ENCODE results near the gene LAPTM4A. TPM values are rescaled to one million over a fixed set of nuclear protein-coding genes. Genes with fewer than 3 reads are reported as not detected.
"Not testable (repeated sequence)": the region's sequence is repeated elsewhere in the genome, so short reads cannot be mapped to it uniquely, and the experiment has no call there.

The LAPTM4A gene
- 100 to 1,000 TPM; 432 to 524 (median 444) TPM for polyA plus RNA-seq (ENCODE audit: insufficient read length in 4 of 4)

DNA sequence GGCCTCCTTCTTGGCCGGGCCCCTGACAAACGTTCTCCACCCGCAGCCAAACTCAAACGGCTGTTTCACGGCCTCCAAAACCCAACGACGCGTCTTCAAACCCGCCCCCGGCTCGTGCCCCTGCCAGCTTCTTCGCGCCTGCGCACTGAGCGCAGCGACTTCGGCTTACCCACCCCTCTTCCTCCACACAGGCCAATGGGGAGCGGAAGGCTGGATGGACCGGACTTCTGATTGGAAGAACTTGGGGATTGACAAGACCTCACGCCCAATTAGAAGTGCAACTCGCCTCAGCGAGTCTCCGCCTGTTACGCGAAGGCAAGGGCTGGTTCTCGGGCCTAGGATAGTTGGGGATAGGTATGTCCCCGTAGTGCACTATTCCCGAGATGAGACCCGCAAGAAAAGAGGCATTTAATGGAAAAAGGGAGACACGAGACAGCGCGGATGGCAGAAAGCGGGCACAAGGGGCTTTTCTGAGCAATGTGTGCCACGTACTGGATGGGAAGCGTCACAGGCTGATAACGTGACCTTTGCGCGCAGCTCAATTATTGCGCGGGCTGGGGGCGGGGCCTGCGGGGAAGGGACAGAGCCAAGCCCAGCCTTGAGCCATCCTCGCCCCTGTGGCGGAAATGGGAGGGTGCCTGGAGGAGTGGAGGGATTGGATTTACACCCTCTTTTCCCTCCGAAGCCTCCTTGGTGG, at the start of gene LAPTM4A:
LAPTM4A (minus strand) TSS at position 97 of the 697 bp plus-strand sequence. CDS start 108 bp downstream, outside the sequence.
- DNase-seq (ENCODE audit: low read depth in 4 of 4, low spot score in 2 of 4) = peak; percentile 99 to 100 (median 100)

DNA sequence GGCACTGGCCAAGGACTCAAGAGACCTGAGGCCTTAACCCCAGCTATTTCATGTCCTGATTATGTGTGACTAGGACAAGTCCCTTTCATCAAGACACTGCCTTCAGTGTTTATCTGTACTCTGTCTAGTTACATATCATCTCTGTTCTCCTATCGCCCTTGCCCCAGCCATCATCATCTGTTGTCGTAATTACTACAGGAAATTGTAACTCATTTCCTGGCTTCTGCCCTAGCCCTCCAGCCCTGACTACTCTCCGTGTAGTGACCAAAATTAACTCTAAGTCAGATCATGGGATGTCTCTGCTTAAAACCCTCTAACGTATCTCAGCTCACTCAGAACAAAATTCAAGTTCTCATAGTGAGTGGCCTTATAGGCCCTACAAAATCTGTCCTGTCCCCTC, 49.3 kb upstream of the LAPTM4A start:
- DNase-seq (ENCODE audit: low read depth in 4 of 4, low spot score in 2 of 4) = no peak

DNA sequence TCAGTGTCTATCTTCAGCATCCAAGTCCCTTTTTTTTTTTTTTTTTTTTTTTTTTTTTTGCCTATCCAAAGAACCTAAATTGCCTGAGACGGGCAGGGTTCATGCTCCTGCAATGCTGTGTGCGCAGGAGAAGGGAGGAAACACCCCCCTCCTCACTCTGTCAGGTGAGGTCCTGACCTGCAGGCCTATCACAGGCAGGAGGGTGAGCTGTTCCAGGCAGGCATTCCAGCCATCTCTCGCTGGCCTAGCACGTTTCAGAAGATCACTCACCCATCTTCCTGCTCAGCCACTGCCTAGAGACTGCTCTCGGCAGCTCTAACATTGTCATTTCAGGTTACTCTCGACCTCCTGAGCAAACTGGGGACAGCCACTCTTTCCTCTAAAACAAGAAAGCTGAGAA, 48.4 kb upstream of the LAPTM4A start:
- no peak for DNase-seq (ENCODE audit: low read depth in 4 of 4, low spot score in 2 of 4)

DNA sequence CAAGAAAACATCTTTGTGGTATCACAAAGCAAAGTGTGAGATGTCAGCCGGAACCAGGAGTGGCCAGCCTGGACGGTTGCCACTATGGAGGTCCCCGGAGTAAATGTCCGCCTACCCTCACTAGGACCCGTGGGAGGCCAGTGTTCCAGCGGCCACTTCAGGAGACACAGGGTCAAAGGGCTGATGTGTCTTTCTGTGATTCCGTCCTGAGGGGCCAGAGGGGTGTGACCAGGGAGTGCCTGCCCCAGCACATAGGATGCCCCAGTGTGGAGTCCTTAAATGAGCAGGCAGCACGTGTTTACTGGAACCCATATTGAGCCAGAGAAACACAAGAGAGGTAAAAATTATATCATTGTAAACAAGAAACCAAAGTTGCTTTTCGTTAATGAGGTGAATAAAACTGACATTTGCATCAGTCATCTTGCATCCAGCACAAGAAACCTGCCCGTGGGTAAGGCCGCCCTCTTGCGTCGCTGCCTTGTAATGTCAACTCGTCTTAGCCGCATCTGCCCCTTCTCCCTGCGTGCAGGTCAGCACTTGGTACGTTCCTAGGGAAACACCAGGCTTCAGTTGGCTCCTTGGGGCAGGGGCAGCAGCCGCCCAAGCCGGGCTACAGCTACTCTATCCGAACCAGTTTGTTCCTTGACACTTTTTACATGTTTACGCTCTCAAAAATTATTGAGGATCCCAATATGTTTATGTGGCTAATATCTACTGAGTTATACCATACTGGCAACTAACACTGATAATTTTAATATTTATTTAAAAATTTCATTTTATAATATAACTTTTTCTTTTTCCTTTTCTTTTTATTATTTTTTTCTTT, 46.7 kb upstream of the LAPTM4A start:
- DNase-seq (ENCODE audit: low read depth in 4 of 4, low spot score in 2 of 4) = peak in 3 of 4 donors; percentile 57 to 60 (median 57)

GRCh38 chr2:20095469-20095868, 44.0 kb upstream of the LAPTM4A start:
- DNase-seq (ENCODE audit: low read depth in 4 of 4, low spot score in 2 of 4) = no peak

- no peak for DNase-seq (ENCODE audit: low read depth in 4 of 4, low spot score in 2 of 4)
These were observed 43.5 kb upstream of the LAPTM4A start for GRCh38 chr2:20094955-20095354.

DNA sequence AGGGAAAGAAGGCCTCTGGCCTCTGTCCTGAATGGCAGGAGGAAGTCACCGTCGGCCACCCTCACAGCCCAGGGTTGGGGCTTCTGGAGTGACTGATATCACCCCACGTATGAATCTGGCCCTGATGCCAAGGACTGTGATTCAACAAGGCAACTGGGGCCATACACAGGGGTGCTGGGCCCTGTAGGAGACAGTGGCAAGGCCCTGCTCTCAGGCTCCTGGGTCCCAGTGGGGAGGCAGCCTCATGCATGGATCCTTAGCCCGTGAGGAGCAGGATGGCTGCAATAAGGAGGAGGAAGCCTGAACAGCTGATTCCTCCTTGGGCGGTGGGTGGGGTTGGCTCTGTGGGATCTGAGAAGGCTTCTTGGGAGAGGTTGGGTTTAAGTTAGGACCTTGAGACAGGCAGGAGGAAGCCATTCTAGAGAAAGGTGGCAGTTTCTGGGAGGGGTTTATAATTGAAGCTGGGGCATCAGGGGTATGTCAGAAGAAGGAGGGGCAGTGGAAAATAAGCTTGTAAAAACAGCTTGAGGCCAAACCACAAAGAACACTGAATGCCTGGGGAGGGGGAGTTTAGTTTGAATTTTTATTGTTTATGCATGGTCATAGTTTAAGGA, 42.8 kb upstream of the LAPTM4A start:
- DNase-seq (ENCODE audit: low read depth in 4 of 4, low spot score in 2 of 4) = no peak

- DNase-seq (ENCODE audit: low read depth in 4 of 4, low spot score in 2 of 4) = peak in 2 of 4 donors; percentile 56 to 65
These were observed 42.1 kb upstream of the LAPTM4A start for GRCh38 chr2:20093263-20094141.

GRCh38 chr2:20092901-20093235, 41.4 kb upstream of the LAPTM4A start:
- DNase-seq (ENCODE audit: low read depth in 4 of 4, low spot score in 2 of 4) = no peak

DNA sequence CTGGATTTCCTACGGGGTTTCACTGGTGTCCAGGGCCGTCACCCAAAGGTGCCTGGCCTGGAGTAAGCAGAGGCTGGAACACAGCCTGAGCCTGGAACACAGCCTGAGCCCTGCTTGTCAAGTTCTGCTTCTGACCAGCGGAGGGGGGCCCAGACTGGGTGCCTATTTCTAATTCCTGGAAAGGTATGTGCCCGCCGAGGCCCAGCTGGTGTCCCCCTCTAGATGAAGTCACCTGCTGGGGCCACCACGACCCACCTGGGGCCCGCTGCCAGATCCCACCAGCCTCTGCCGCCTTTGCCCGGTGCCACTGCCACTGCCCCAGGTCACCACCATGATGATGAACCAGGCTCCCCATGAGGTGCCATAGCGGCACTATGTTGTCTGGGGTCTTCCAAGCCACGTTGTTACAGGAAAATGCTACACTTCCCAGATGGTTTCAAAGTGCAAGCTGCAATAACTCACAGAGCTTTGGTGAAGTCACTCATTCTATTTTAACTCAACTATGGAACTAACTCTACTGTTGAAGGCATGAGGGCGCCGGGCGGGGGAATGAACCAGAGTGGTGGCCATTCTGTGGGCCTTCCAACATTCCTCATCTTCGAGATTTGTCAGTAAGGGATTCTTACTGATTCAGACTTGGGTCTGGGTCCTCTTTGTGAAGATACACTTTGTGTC, 40.9 kb upstream of the LAPTM4A start:
- no peak for DNase-seq (ENCODE audit: low read depth in 4 of 4, low spot score in 2 of 4)

GRCh38 chr2:20091305-20091991, 40.0 kb upstream of the LAPTM4A start:
- DNase-seq (ENCODE audit: low read depth in 4 of 4, low spot score in 2 of 4) = no peak

DNA sequence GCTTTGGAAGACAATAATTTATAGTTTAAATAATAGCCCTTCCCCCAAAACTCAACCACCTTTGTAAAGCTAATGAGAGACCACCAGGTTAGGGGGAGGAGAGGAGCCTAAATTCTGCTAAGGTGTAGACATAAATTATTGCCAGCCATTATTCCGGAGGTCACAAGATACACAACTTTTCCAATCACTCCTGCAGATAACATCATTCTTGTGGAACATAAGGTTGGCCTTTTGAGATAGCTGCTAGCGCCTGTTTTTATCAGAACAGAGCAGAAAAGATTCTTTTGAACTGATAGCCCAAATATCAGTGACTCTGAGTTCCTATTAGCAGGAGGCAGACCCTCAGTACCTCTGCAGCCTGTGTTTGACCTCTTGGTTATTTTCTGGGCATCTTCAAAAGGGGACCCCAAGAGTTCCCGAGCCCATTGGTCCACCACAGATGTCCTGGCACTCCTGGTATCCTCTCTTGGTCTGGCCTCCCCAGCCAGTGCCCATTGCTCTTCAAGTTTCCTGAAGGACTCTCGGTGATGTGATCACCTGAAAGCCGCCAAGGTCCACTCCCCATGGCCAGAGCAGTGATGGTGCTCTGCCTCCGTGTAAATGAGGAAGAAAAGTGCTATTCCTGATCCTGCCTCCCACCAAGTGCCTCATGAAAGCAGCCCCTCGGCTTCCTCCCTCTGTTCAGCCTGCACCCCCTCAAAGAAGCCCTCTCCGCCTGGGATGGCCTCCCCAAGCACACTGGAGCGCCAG, 38.5 kb upstream of the LAPTM4A start:
- DNase-seq (ENCODE audit: low read depth in 4 of 4, low spot score in 2 of 4) = no peak

DNA sequence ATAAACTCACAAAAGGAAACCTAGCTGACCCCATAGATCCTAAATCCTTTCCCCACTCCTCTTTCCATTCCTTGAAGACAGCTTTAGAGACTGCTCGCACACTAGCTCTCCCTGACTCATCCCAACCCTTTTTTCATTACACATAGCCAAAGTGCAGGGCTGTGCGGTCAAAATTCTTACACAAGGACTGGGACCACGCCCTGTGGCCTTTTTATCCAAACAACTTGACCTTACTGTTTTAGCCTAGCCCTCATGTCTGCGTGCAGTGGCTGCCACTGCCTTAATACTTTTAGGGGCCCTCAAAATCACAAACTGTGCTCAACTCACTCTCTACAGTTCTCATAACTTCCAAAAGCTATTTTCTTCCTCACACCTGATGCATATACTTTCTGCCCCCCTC, 34.5 kb upstream of the LAPTM4A start:
- DNase-seq (ENCODE audit: low read depth in 4 of 4, low spot score in 2 of 4) = not testable (repeated sequence)

- not testable (repeated sequence) for DNase-seq (ENCODE audit: low read depth in 4 of 4, low spot score in 2 of 4)
These were observed 31.4 kb upstream of the LAPTM4A start for GRCh38 chr2:20082812-20083211.

DNA sequence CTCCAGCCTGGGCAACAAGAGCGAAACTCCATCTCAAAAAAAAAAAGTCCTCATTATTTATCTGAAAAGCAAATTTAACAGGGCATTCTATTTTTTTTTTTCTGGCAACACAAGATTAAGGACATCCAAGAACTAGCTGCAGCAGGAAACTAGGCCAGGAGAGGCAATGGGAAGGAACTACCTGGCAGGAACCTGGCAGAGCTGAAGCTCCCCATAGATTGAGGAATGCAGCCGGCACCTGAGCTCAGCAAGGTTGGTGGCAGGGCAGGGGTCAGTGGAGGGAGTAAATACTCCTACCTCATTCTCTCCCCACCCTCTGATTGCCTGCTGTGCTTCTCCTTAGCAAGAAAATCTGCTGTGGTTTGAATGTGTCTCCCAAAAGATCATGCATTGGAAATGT, 30.4 kb upstream of the LAPTM4A start:
- DNase-seq (ENCODE audit: low read depth in 4 of 4, low spot score in 2 of 4) = no peak

DNA sequence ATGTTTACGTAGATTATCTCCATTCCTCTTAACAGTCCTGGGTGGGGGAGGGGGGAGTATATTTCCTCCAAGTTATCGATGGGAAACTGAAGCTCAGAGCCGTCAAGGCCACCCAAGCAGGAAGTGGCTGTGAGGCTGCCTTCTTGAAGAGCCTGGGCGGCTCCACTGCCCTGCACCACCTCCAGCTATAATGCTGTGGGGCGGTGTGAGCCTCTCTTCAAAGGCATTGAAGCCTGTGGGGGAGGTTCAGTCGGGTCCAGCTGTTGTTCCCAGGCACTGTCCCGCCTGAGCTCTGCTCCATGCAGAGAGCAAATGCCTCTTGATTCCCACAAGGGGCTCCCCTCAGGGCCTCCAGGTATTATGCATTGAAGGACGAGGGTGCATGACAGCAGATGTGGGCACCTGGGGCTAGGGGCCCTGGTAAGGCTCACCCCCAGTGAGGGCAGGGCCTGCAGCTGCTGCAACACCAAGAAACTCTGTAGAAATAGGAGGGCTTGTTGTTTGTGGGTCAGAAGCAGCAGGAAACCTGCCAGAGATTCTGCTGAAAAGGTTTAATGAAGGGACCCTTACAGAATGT, 29.5 kb upstream of the LAPTM4A start:
- DNase-seq (ENCODE audit: low read depth in 4 of 4, low spot score in 2 of 4) = no peak

DNA sequence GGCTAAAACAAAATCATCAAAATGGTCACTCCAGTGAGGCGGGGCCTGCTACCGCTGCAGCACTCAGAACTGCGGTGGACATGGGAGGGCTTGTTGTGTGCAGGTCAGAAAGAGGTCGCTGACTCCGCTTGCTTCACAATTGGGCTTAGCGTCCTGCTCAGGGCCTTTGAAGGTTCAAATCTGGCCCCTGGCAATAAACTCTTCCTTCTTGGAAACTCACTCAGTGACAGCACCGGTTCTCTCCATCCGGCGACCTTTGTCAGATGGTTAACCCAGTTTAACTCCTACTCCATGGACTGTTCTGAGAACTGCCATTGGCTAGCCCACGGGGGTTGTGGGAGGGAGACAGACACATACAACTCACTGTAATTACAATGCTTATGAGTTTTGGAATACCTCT, 29.0 kb upstream of the LAPTM4A start:
- DNase-seq (ENCODE audit: low read depth in 4 of 4, low spot score in 2 of 4) = no peak

DNA sequence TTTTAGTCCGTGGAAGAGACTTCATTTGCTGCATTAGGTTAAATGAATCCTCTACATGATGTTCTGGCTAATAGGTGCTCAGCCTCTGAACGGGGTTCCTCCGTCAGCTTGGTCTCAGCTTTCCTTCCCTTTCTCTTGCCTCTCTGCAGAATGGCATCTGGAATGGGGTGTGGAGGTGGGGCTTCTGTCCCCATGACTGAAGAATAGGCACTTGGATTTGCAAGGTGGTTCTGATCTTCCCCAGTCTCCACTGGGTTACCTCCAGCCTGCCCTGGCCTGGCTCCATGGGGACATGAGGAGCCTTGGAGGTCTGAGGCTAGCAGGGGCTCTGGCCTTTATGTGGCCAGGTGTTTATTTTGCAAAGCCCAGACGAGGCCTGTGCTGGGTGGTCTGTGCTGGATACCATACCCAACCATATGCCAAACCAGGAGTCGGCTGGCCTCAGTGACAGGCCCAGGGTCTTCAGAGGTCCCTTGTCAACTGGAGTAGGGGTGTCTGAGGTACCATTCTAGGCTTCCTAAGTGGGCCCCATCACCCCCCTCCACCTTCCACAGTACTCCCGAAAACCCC, 28.2 kb upstream of the LAPTM4A start:
- no peak for DNase-seq (ENCODE audit: low read depth in 4 of 4, low spot score in 2 of 4)

All from left renal cortex interstitium (tissue), 4 donors.